Measurements from ENCODE around the gene SHLD1. TPM values are rescaled to one million over a fixed set of nuclear protein-coding genes. Genes with fewer than 3 reads are reported as not detected.

SHLD1 gene
- total RNA-seq, 1 donor from 2014 or later: 7.1 TPM

- Mint-ChIP-seq H3K27me3 (ENCODE audit: unreplicated experiment) (no peaks in the 10 kb centered on the region), H3K4me3 (ENCODE audit: unreplicated experiment) (no peak overlapping the region), H3K36me3 (ENCODE audit: low read depth, unreplicated experiment) (no peaks in the 10 kb centered on the region), H3K27ac (ENCODE audit: unreplicated experiment) (no peak overlapping the region), H3K9me3 (ENCODE audit: unreplicated experiment) (no peaks in the 10 kb centered on the region), H3K4me1 (ENCODE audit: unreplicated experiment) (peaks cover 32% of the 10 kb centered on the region)
- no peak for DNase-seq (ENCODE audit: low spot score)
- TF ChIP-seq CTCF (IDR thresholded peaks at IDR 0.05; ENCODE audit: unreplicated experiment): peak; percentile 27
Observed at GRCh38 chr20:5809495-5809894, 59.3 kb downstream of the SHLD1 start.

- TF ChIP-seq CTCF (IDR thresholded peaks at IDR 0.05; ENCODE audit: unreplicated experiment): no peak
- no peaks in the 10 kb centered on the region for H3K36me3 Mint-ChIP-seq (ENCODE audit: low read depth, unreplicated experiment)
- no peak for DNase-seq (ENCODE audit: low spot score)
- no peaks in the 10 kb centered on the region for H3K9me3 Mint-ChIP-seq (ENCODE audit: unreplicated experiment)
- H3K27ac Mint-ChIP-seq (ENCODE audit: unreplicated experiment): no peak overlapping the region
- H3K27me3 Mint-ChIP-seq (ENCODE audit: unreplicated experiment): no peaks in the 10 kb centered on the region
- H3K4me3 Mint-ChIP-seq (ENCODE audit: unreplicated experiment): no peak overlapping the region
- peaks cover 21% of the 10 kb centered on the region for H3K4me1 Mint-ChIP-seq (ENCODE audit: unreplicated experiment)
Observed at GRCh38 chr20:5810800-5811422, 60.7 kb downstream of the SHLD1 start.

- Mint-ChIP-seq H3K27me3 (ENCODE audit: unreplicated experiment) (no peaks in the 10 kb centered on the region), H3K9me3 (ENCODE audit: unreplicated experiment) (no peaks in the 10 kb centered on the region), H3K27ac (ENCODE audit: unreplicated experiment) (no peak overlapping the region), H3K36me3 (ENCODE audit: low read depth, unreplicated experiment) (no peaks in the 10 kb centered on the region), H3K4me3 (ENCODE audit: unreplicated experiment) (no peak overlapping the region), H3K4me1 (ENCODE audit: unreplicated experiment) (peaks cover 12% of the 10 kb centered on the region)
- no peak for DNase-seq (ENCODE audit: low spot score)
- no peak for TF ChIP-seq CTCF (IDR thresholded peaks at IDR 0.05; ENCODE audit: unreplicated experiment)
Observed at GRCh38 chr20:5811746-5812145, 61.5 kb downstream of the SHLD1 start.

- Mint-ChIP-seq H3K4me3 (ENCODE audit: unreplicated experiment) (no peak overlapping the region), H3K9me3 (ENCODE audit: unreplicated experiment) (no peaks in the 10 kb centered on the region), H3K36me3 (ENCODE audit: low read depth, unreplicated experiment) (no peaks in the 10 kb centered on the region), H3K27me3 (ENCODE audit: unreplicated experiment) (peaks cover 3% of the 10 kb centered on the region), H3K27ac (ENCODE audit: unreplicated experiment) (no peak overlapping the region), H3K4me1 (ENCODE audit: unreplicated experiment) (peaks cover 3% of the 10 kb centered on the region)
- DNase-seq (ENCODE audit: low spot score): no peak
- TF ChIP-seq CTCF (IDR thresholded peaks at IDR 0.05; ENCODE audit: unreplicated experiment): no peak
Observed at GRCh38 chr20:5818346-5818681, 68.1 kb downstream of the SHLD1 start.

- H3K9me3 Mint-ChIP-seq (ENCODE audit: unreplicated experiment): no peaks in the 10 kb centered on the region
- no peak for DNase-seq (ENCODE audit: low spot score)
- no peak overlapping the region for H3K4me3 Mint-ChIP-seq (ENCODE audit: unreplicated experiment)
- H3K27ac Mint-ChIP-seq (ENCODE audit: unreplicated experiment): no peak overlapping the region
- peaks cover 3% of the 10 kb centered on the region for H3K27me3 Mint-ChIP-seq (ENCODE audit: unreplicated experiment)
- no peaks in the 10 kb centered on the region for H3K36me3 Mint-ChIP-seq (ENCODE audit: low read depth, unreplicated experiment)
- H3K4me1 Mint-ChIP-seq (ENCODE audit: unreplicated experiment): peaks cover 3% of the 10 kb centered on the region
- TF ChIP-seq CTCF (IDR thresholded peaks at IDR 0.05; ENCODE audit: unreplicated experiment): no peak
Observed at GRCh38 chr20:5820738-5821137, 70.5 kb downstream of the SHLD1 start.
